ENCODE data around the gene RSAD2. TPM values are rescaled to one million over a fixed set of nuclear protein-coding genes. Genes with fewer than 3 reads are reported as not detected.

The RSAD2 gene
- total and polyA plus RNA-seq, 2 donors (not counting 3 experiments of a cell fraction or from before 2014, with no cell fraction given): 0.03 to 0.18 TPM

- FAIRE-seq: peak; percentile 56
These were observed 11.3 kb upstream of the RSAD2 start for GRCh38 chr2:6866275-6866671.

More at GRCh38 chr2:6866275-6866671, 11.3 kb upstream of the RSAD2 start:
- H3K9me3 ChIP-seq (replicated peaks; ENCODE audit: control insufficient read depth, insufficient read depth, low read length): no peaks in the 10 kb centered on the region
- H3K27ac ChIP-seq (ENCODE audit: insufficient read depth, low read depth, low read length): no peak overlapping the region
- DNase-seq (ENCODE audit: low read depth, low spot score): peak; percentile 6
- peak overlapping the region; percentile 29 for H3K4me2 ChIP-seq (ENCODE audit: insufficient read depth, low read length)
- intact Hi-C loops (cut with micrococcal nuclease) (no loop called here), dilution Hi-C loops (cut with MboI; ENCODE audit: extremely low pct_ligation_motif_present, low sequenced_read_pairs) (no loop called here)
- peaks cover 4% of the 10 kb centered on the region for H3K4me1 ChIP-seq (ENCODE audit: control insufficient read depth, extremely low read depth, insufficient read depth, low read length)
- H3K27me3 ChIP-seq (ENCODE audit: control insufficient read depth in 2 of 2, insufficient read depth in 2 of 2, low read length in 2 of 2): peaks cover 7 to 8% of the 10 kb centered on the region in 2 experiments
- H3K9me1 ChIP-seq (replicated peaks; ENCODE audit: control insufficient read depth, extremely low read depth, insufficient read depth, low read length): no peaks in the 10 kb centered on the region
- POLR2A ChIA-PET: no interaction called here
- TF ChIP-seq JUN (IDR thresholded peaks at IDR 0.05; ENCODE audit: borderline replicate concordance, insufficient read depth, insufficient read length, low read depth) (no peak), POLR2AphosphoS5 (IDR thresholded peaks at IDR 0.05; ENCODE audit: insufficient read depth, low read depth, low read length) (no peak), EZH2 (IDR thresholded peaks at IDR 0.05; ENCODE audit: borderline replicate concordance, low read depth, low read length, severe bottlenecking) (no peak), MAX (IDR thresholded peaks at IDR 0.05; ENCODE audit: insufficient read depth, insufficient read length) (no peak), FOS (IDR thresholded peaks at IDR 0.05; ENCODE audit: borderline replicate concordance, insufficient read depth, low read length) (no peak), POLR2A (IDR thresholded peaks at IDR 0.05; ENCODE audit: low read depth, low read length) (no peak), CTCF (IDR thresholded peaks at IDR 0.05; ENCODE audit: extremely low read depth in 1 of 2, insufficient read depth in 1 of 2, low read depth in 1 of 2, low read length in 2 of 2) (no peak), MYC (IDR thresholded peaks at IDR 0.05; ENCODE audit: low read depth, low read length) (no peak), GATA2 (IDR thresholded peaks at IDR 0.05; ENCODE audit: insufficient read depth, insufficient read length, low read depth, low read length) (no peak)
- H4K20me1 ChIP-seq (replicated peaks; ENCODE audit: control insufficient read depth, extremely low read depth, insufficient read depth, low read length): no peaks in the 10 kb centered on the region
- H3K4me3 ChIP-seq (replicated peaks in 1 of 3; ENCODE audit: insufficient read depth in 1 of 3, low read depth in 1 of 3, low read length in 3 of 3): peak overlapping the region in 2 of 3 experiments; percentile 44 to 55
- CTCF ChIA-PET: interaction anchor here (1.4 to 2.1 kb wide), 2 partner anchors 31 to 178 kb away, joined by 4 to 8 read pairs; no protein-coding TSS in a partner anchor
- H3K9ac ChIP-seq (replicated peaks; ENCODE audit: extremely low read depth, insufficient read depth, low read length): no peak overlapping the region
- peak overlapping the region; percentile 16 for H2AFZ ChIP-seq (ENCODE audit: low read depth, low read length)
- no peaks in the 10 kb centered on the region for H3K36me3 ChIP-seq (ENCODE audit: control insufficient read depth in 2 of 2, extremely low read depth in 1 of 2, insufficient read depth in 2 of 2, low read length in 2 of 2)
- H3K79me2 ChIP-seq (ENCODE audit: control insufficient read depth, insufficient read depth, low read length): no peaks in the 10 kb centered on the region
- no TSS peak for BruUV-seq (replicated peaks)
